ENCODE results near the gene SLC2A6. TPM values are rescaled to one million over a fixed set of nuclear protein-coding genes. Genes with fewer than 3 reads are reported as not detected.

SLC2A6 gene
- total RNA-seq, 3 donors from 2014 or later: 2.6 to 5.3 (median 2.8) TPM

DNA sequence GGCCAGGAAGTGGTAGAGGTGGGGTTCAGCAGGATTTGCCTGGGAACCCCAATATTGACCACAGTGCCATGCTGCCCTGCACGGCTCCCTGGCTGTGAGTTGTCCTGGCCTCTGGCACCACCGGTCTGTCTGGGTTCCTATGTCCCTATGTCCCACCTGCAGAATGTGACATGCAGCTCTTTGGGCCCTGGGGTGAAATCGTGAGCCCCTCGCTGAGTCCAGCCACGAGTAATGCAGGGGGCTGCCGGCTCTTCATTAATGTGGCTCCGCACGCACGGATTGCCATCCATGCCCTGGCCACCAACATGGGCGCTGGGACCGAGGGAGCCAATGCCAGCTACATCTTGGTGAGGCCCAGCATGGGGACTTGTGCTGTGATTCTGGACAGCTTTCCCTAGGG is 21.2 kb downstream of the SLC2A6 start:
- TF ChIP-seq, protein P1, sequence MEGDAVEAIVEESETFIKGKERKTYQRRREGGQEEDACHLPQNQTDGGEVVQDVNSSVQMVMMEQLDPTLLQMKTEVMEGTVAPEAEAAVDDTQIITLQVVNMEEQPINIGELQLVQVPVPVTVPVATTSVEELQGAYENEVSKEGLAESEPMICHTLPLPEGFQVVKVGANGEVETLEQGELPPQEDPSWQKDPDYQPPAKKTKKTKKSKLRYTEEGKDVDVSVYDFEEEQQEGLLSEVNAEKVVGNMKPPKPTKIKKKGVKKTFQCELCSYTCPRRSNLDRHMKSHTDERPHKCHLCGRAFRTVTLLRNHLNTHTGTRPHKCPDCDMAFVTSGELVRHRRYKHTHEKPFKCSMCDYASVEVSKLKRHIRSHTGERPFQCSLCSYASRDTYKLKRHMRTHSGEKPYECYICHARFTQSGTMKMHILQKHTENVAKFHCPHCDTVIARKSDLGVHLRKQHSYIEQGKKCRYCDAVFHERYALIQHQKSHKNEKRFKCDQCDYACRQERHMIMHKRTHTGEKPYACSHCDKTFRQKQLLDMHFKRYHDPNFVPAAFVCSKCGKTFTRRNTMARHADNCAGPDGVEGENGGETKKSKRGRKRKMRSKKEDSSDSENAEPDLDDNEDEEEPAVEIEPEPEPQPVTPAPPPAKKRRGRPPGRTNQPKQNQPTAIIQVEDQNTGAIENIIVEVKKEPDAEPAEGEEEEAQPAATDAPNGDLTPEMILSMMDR (IDR thresholded peaks at IDR 0.05): no peak
- H3K9me3 ChIP-seq: no peaks in the 10 kb centered on the region
- ATAC-seq (no peak), DNase-seq (no peak)
- H3K4me1 ChIP-seq (ENCODE audit: low read depth): peaks cover 9% of the 10 kb centered on the region
- no peaks in the 10 kb centered on the region for H3K36me3 ChIP-seq (ENCODE audit: low read depth)
- H3K4me3 ChIP-seq: no peak overlapping the region
- intact Hi-C loops (cut with DNase I, micrococcal nuclease): no loop called here

DNA sequence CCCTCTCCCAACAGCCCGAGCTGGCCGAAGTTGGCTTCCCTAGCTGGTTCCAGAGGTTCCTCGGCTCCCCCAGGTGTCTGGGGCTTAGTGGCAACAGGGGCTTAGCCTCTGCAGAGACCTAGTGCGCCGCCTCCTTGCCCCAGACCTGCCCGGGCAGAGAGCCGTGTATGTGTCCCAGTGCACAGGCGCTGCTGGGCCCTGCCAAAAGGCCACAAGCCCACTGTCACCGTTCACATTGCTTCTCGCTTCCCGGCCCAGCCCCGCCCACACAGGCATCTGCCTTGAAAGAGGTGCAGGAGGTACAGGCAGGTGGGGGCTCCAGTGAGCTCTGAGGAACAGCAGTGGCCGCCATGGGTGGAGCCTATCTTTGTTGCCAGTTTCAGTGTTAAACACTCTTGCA is 21.7 kb downstream of the SLC2A6 start:
- TF ChIP-seq, protein P1 (IDR thresholded peaks at IDR 0.05): no peak
- Histone ChIP-seq H3K4me1 (ENCODE audit: low read depth) (peaks cover 9% of the 10 kb centered on the region), H3K9me3 (no peaks in the 10 kb centered on the region), H3K36me3 (ENCODE audit: low read depth) (no peaks in the 10 kb centered on the region), H3K4me3 (no peak overlapping the region)
- ATAC-seq (no peak), DNase-seq (peak in 1 of 3 donors; percentile 58)
- intact Hi-C loops (cut with DNase I, micrococcal nuclease): no loop called here

DNA sequence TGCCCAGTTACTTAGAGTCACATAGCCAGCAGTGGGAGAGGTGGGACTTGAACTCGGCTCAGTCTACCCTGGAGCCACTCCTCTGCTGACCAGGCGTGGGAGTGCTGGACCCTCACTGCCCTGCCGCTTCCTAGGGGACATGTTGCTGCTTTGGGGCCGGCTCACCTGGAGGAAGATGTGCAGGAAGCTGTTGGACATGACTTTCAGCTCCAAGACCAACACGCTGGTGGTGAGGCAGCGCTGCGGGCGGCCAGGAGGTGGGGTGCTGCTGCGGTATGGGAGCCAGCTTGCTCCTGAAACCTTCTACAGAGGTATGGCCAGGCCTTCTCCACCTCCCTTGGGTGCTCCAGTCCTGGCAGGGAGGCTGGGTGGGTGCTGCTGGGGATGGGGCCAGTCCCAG is 22.5 kb downstream of the SLC2A6 start:
- no peak overlapping the region for H3K4me3 ChIP-seq

DNA sequence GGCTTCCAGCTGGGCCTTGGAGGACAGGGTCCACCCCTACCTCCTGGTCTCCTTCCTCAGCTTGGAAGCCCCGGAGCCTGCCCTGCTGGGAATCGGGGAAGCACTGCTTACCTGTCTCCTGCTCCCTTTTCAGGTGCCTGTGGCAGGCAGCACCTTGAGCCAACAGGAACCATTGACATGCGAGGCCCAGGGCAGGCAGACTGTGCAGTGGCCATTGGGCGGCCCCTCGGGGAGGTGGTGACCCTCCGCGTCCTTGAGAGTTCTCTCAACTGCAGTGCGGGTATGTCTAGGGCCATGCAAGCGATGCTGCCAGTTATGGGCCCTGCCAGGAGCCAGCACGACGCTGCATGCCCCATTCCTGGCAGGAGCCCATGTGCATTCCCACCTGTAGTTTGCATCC is 23.0 kb downstream of the SLC2A6 start:
- TF ChIP-seq, protein P1 (IDR thresholded peaks at IDR 0.05): no peak
- H3K36me3 ChIP-seq (ENCODE audit: low read depth): no peaks in the 10 kb centered on the region
- H3K9me3 ChIP-seq: no peaks in the 10 kb centered on the region
- H3K4me1 ChIP-seq (ENCODE audit: low read depth): peaks cover 7% of the 10 kb centered on the region
- no peak for ATAC-seq
- DNase-seq: no peak
- intact Hi-C loops (cut with DNase I, micrococcal nuclease): no loop called here
- H3K4me3 ChIP-seq: no peak overlapping the region

More for the DNA sequence above, 22.5 kb downstream of the SLC2A6 start:
- DNase-seq: no peak
- TF ChIP-seq, protein P1 (IDR thresholded peaks at IDR 0.05): no peak
- no peak for ATAC-seq
- Histone ChIP-seq H3K9me3 (no peaks in the 10 kb centered on the region), H3K36me3 (ENCODE audit: low read depth) (no peaks in the 10 kb centered on the region), H3K4me1 (ENCODE audit: low read depth) (peaks cover 7% of the 10 kb centered on the region)
- intact Hi-C loops (cut with DNase I, micrococcal nuclease): no loop called here

DNA sequence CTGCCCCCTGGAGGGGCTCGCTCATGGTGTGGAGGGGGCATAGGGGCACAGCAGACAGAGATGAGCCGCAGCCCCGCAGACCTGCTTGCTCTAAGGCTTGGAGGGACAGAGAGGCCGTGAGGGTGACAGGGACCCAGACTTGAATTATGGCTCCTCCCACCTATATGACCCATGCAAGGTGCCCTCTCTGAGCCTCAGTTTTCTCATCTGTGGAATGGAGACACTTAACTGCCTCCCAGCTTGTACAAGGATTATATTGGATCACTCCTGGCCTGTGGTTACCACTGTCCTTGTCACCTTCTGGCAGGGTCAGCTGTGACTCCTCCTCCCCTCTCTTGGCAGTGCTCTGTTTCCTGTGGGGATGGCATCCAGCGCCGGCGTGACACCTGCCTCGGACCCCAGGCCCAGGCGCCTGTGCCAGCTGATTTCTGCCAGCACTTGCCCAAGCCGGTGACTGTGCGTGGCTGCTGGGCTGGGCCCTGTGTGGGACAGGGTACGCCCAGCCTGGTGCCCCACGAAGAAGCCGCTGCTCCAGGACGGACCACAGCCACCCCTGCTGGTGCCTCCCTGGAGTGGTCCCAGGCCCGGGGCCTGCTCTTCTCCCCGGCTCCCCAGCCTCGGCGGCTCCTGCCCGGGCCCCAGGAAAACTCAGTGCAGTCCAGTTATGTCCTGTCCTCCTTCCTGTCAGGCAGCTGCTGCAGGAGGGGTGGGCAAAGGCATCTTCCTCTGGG is 23.8 kb downstream of the SLC2A6 start:
- intact Hi-C loops (cut with DNase I, micrococcal nuclease): no loop called here
- H3K4me3 ChIP-seq: no peak overlapping the region
- H3K4me1 ChIP-seq (ENCODE audit: low read depth): peaks cover 7% of the 10 kb centered on the region
- H3K36me3 ChIP-seq (ENCODE audit: low read depth): no peaks in the 10 kb centered on the region
- TF ChIP-seq, protein P1 (IDR thresholded peaks at IDR 0.05): no peak
- ATAC-seq (no peak), DNase-seq (no peak)
- H3K9me3 ChIP-seq: no peaks in the 10 kb centered on the region

All from mucosa of descending colon (tissue), 3 donors.